Activated CD4-positive, alpha-beta T cell treated with anti-CD3 and anti-CD28 coated beads, Interleukin-2, amount 10 ng/mL, durations not matched to agents 7 days and 5 days (primary cell): ENCODE data around the gene ALPK1. TPM values are rescaled to one million over a fixed set of nuclear protein-coding genes. Genes with fewer than 3 reads are reported as not detected.
"Not testable (repeated sequence)": the region's sequence is repeated elsewhere in the genome, so short reads cannot be mapped to it uniquely, and the experiment has no call there.

Experiments
- CTCF ChIA-PET: fragments of 350-600 bp; sonication (Branson Sonifier 250); formaldehyde crosslinking; loops from one replicate; lab custom pipeline; 2021; ENCODE audit warnings: antibody characterized with exemption; lab: Charles Lee
- POLR2A ChIA-PET: fragments of 350-600 bp; sonication (Branson Sonifier 250); formaldehyde crosslinking; loops from one replicate; lab custom pipeline; 2021; ENCODE audit warnings: antibody characterized with exemption; lab: Charles Lee
- DNase-seq: peaks from one replicate; pipeline ENCODE4 v3.0.0-alpha.2; 2020
- H3K27ac Mint-ChIP-seq: one replicate; pipeline ENCODE4 v1.8.0; 2021; ENCODE audit warnings: mild to moderate bottlenecking, moderate library complexity, mixed read lengths
- H3K27me3 Mint-ChIP-seq: one replicate; pipeline ENCODE4 v1.8.0; 2021; ENCODE audit warnings: mixed read lengths
- H3K36me3 Mint-ChIP-seq: one replicate; pipeline ENCODE4 v1.8.0; 2021; ENCODE audit warnings: low read depth, mixed read lengths
- H3K4me1 Mint-ChIP-seq: one replicate; pipeline ENCODE4 v1.8.0; 2021; ENCODE audit warnings: mixed read lengths
- H3K4me3 Mint-ChIP-seq: one replicate; pipeline ENCODE4 v1.8.0; 2021; ENCODE audit warnings: mild to moderate bottlenecking, moderate library complexity, mixed read lengths
- H3K9me3 Mint-ChIP-seq: one replicate; pipeline ENCODE4 v1.8.0; 2021; ENCODE audit warnings: mixed read lengths
- total RNA-seq, 2 experiments: library from RNA; stranded (reverse); gene quantifications; one replicate each; pipeline ENCODE4 v1.2.3, GENCODE V29; 2021

ALPK1 gene
- total RNA-seq, 2 experiments from 2014 or later, result 17.3 to 18.3 TPM

DNA sequence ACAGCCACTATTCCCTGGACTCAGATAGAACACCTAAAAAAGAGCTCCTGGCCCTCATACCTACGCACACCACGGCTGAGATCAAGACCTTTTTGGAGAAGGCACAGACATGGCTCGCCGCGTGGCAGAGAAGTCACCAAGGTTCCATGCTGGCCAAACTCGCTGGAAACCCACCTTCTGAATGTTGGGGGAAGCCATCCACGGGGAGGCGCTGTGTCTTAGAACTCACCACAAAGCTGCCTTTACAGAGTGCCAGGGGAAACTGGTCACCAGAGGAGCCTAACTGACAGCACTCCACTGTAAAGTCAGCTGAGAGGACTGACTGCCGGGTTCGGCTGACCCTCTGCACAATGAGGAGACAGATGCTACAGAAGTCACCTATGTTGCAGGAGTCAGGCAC is 120.9 kb downstream of the ALPK1 start:
- CTCF ChIA-PET, result interaction anchor here (0.9 kb wide), 1 partner anchor 13 kb away, joined by 3 read pairs; no protein-coding TSS in a partner anchor
- H3K9me3 Mint-ChIP-seq, result peaks cover 2% of the 10 kb centered on the region
- peaks cover 17% of the 10 kb centered on the region for H3K36me3 Mint-ChIP-seq
- no peak for DNase-seq
- no peak overlapping the region for H3K4me3 Mint-ChIP-seq
- H3K27me3 Mint-ChIP-seq, result no peaks in the 10 kb centered on the region
- H3K4me1 Mint-ChIP-seq, result no peaks in the 10 kb centered on the region
- POLR2A ChIA-PET, result no interaction called here
- no peak overlapping the region for H3K27ac Mint-ChIP-seq

DNA sequence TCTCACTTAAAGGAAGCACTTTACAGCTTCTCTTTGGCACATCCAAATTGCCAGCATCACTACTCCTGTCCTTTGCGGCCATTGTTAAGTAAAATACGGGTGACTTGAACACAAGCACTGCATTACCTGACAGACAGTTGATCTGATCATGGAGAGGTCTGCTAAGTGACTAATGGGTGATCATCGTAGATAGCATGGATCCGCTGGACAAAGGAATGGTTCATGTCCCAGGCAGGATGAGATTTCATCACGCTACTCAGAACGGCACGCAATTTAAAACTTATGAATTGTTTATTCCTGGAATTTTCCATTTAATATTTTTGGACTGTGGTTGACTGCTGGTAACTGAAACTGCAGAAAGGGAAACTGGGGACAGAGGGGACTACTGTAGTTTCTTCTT is 124.7 kb downstream of the ALPK1 start:
- no peak overlapping the region for H3K4me3 Mint-ChIP-seq
- no peaks in the 10 kb centered on the region for H3K9me3 Mint-ChIP-seq
- H3K27ac Mint-ChIP-seq, result no peak overlapping the region
- no peaks in the 10 kb centered on the region for H3K4me1 Mint-ChIP-seq
- no peaks in the 10 kb centered on the region for H3K36me3 Mint-ChIP-seq
- ChIA-PET CTCF (no interaction called here), POLR2A (no interaction called here)
- no peak for DNase-seq
- no peaks in the 10 kb centered on the region for H3K27me3 Mint-ChIP-seq

DNA sequence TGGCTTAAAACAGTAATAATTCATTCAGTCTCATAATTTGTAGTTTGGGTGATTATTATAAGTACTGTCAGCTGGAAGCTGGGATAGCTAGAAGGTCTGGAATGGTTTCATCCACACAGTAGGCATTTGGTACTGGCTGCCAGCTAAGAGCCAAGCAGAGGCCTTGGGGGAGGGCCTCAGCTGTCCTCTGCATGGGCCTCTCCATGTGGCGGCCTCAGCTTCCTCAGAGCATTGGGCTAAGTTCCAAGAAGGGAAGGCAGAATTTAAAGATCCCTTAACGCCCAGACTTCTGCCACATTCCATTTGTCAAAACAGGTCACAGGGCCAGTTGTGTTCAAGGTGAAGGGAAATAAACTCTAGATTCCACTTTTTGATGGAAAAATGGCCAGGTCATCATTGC is 125.5 kb downstream of the ALPK1 start:
- no peak overlapping the region for H3K4me3 Mint-ChIP-seq
- H3K27ac Mint-ChIP-seq, result no peak overlapping the region
- no peaks in the 10 kb centered on the region for H3K4me1 Mint-ChIP-seq
- CTCF ChIA-PET, result no interaction called here
- POLR2A ChIA-PET, result no interaction called here
- H3K27me3 Mint-ChIP-seq, result no peaks in the 10 kb centered on the region
- H3K9me3 Mint-ChIP-seq, result no peaks in the 10 kb centered on the region
- no peak for DNase-seq
- H3K36me3 Mint-ChIP-seq, result no peaks in the 10 kb centered on the region

DNA sequence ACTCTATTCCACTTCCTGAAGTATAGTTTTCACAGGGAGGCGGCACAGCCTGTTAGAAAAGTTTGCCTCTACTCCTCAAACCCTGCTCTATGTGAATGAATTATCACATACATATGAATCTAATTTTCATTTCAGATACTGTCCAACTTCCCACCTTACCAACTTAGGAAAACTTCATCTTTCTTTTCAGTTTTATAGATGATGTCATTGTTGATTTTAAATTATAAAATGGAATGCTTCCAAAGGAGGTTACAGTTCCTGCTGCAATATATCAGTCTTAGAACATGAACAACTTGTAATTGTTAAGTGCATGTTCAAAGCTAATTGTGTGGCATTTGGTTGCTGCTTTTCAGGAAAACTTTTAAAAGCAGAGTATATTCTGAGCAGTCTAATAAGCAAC is 126.4 kb downstream of the ALPK1 start:
- H3K4me1 Mint-ChIP-seq, result no peaks in the 10 kb centered on the region
- no peak overlapping the region for H3K27ac Mint-ChIP-seq
- no peaks in the 10 kb centered on the region for H3K27me3 Mint-ChIP-seq
- H3K9me3 Mint-ChIP-seq, result no peaks in the 10 kb centered on the region
- no peak overlapping the region for H3K4me3 Mint-ChIP-seq
- DNase-seq, result no peak
- ChIA-PET POLR2A (no interaction called here), CTCF (no interaction called here)
- H3K36me3 Mint-ChIP-seq, result no peaks in the 10 kb centered on the region

DNA sequence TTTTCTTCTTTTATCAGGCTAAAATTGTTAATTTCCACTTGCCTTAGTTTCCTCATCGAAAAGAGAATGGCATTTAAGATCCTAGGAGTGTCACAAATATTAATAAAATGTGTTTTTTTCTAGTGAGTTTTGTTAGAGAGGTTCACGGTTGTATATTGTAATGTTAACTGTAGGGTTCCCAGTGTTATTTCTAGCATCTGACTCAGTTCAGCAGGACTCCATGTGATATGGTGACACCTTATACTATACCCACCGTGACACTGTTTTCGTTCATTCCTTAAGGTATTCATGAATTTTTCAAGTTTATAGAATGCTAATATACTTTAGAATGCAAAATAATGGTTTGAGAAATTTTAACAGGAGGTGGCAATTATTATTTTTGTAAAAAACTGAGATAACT is 128.7 kb downstream of the ALPK1 start:
- H3K4me1 Mint-ChIP-seq, result no peaks in the 10 kb centered on the region
- CTCF ChIA-PET, result no interaction called here
- no peaks in the 10 kb centered on the region for H3K27me3 Mint-ChIP-seq
- DNase-seq, result no peak
- H3K9me3 Mint-ChIP-seq, result no peaks in the 10 kb centered on the region
- POLR2A ChIA-PET, result no interaction called here
- peaks cover 12% of the 10 kb centered on the region for H3K36me3 Mint-ChIP-seq
- no peak overlapping the region for H3K4me3 Mint-ChIP-seq
- H3K27ac Mint-ChIP-seq, result no peak overlapping the region

DNA sequence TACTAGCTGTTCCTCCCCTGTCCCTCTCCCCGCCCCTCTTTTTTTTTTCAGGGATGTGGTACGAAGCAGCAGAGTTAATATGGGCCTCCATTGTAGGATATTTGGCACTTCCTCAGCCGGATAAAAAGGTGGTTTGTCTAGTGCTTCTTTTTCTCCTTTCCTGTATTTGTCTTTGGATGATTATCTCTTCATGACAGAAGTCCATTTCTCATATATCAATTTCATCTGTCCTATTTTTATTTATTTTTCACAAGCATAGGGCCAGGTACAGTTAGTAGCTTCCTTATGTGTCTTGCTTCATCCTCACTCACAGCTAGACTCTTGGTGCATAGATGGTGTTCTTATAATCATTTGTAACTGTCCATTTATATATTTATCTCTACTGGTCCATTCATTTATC is 129.2 kb downstream of the ALPK1 start:
- no peaks in the 10 kb centered on the region for H3K27me3 Mint-ChIP-seq
- ChIA-PET CTCF (no interaction called here), POLR2A (no interaction called here)
- DNase-seq, result no peak
- H3K4me1 Mint-ChIP-seq, result no peaks in the 10 kb centered on the region
- peaks cover 14% of the 10 kb centered on the region for H3K36me3 Mint-ChIP-seq
- H3K27ac Mint-ChIP-seq, result no peak overlapping the region
- no peak overlapping the region for H3K4me3 Mint-ChIP-seq
- no peaks in the 10 kb centered on the region for H3K9me3 Mint-ChIP-seq

DNA sequence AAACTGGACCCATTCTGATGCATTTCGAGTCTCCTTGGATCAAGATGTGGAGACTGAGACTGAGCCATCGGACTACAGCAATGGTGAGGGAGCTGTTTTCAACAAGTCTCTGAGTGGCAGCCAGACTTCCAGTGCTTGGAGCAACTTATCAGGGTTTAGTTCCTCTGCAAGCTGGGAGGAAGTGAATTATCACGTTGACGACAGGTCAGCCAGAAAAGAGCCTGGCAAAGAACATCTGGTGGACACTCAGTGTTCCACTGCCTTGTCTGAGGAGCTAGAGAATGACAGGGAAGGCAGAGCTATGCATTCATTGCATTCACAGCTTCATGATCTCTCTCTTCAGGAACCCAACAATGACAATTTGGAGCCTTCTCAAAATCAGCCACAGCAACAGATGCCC is 134.0 kb downstream of the ALPK1 start:
- Mint-ChIP-seq H3K4me3 (no peak overlapping the region), H3K9me3 (no peaks in the 10 kb centered on the region), H3K4me1 (no peaks in the 10 kb centered on the region), H3K27ac (peak overlapping the region; percentile 38), H3K27me3 (no peaks in the 10 kb centered on the region), H3K36me3 (peaks cover 14% of the 10 kb centered on the region)
- ChIA-PET CTCF (interaction anchor here (0.5 to 1.1 kb wide), 2 partner anchors 12 to 15 kb away, joined by 3 read pairs; no protein-coding TSS in a partner anchor), POLR2A (interaction anchor here (0.6 kb wide), 1 partner anchor 355 kb away, joined by 3 read pairs; no protein-coding TSS in a partner anchor)
- no peak for DNase-seq

DNA sequence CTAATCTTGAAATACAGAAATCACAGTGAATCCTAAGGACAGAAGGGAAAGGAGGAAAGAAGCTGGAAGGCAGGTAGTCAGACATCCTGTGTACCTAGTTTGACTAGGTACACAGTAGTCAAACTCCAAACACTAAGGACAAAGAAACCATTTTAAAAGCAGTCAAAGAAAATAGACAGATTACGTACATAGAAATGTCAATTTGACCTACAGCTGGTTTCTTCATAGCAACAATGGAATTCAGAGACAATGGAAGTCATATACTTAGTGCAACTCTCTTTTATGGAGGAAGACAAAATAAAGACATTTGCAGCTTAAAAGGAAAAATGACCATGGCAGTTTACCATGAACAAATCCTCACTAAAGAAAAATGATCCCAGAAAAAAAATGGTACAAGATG is 139.8 kb downstream of the ALPK1 start:
- Mint-ChIP-seq H3K27me3 (no peaks in the 10 kb centered on the region), H3K9me3 (no peaks in the 10 kb centered on the region), H3K36me3 (peaks cover 29% of the 10 kb centered on the region), H3K4me3 (no peak overlapping the region), H3K27ac (no peak overlapping the region), H3K4me1 (no peaks in the 10 kb centered on the region)
- ChIA-PET CTCF (no interaction called here), POLR2A (no interaction called here)
- DNase-seq, result no peak

DNA sequence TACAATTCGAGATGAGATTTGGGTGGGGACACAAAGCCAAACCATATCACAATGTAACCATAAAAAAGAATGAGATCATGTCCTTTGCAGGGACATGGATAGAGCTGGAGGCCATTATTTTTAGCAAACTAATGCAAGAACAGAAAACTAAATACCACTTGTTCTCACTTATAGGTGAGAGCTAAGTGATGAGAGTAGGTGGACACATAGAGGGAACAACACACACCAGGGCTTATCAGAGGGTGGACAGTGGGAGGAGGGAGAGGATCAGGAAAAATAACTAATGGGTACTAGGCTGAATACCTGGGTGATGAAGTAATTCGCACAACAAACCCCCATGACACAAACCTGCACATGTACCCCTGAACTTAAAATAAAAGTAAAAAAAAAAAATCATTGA is 145.1 kb downstream of the ALPK1 start:
- CTCF ChIA-PET, H3K4me1 Mint-ChIP-seq, H3K27ac Mint-ChIP-seq, H3K4me3 Mint-ChIP-seq, H3K27me3 Mint-ChIP-seq, POLR2A ChIA-PET, DNase-seq, H3K9me3 Mint-ChIP-seq: not testable (repeated sequence)
- peaks cover 36% of the 10 kb centered on the region for H3K36me3 Mint-ChIP-seq

DNA sequence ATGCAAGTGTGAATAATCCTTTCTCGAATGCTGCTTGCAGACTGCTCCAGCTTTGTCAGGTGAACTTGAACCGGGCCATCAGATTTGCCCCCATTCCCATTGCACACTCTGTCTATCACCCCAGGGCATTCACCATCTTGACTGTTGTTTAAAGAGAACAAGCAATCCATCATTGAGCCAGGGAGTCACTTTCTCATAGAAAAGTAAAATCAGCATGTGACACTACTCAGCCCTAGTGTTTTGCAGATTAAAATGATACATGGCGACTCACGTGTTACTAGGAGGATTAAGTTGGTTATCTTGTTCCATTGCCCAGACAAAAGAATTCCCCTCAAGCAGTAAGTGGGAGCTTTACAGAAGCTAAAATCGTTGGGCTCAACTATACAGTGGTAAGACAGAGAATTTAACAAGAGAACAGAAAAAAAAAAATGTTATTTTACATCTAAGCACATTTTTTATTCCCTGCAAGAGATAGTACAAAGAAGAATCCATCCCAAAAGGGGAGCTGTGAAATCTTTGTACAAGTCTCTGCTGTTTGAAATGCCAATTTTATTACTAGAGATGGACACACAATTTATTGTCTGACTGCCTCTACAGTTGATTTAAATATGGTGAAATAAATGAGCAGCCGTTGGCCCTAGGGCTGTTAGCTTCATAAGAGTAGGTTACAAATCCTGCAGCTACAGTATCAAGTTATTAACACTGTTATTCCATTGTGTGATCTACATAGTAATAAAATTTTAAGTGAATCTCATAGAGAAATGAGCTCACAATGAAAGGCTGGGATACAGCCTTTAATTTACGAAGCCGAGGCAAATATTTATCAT is 151.3 kb downstream of the ALPK1 start:
- H3K9me3 Mint-ChIP-seq, result peaks cover 7% of the 10 kb centered on the region
- no peaks in the 10 kb centered on the region for H3K27me3 Mint-ChIP-seq
- H3K4me3 Mint-ChIP-seq, result no peak overlapping the region
- H3K36me3 Mint-ChIP-seq, result peaks cover 4% of the 10 kb centered on the region
- CTCF ChIA-PET, result no interaction called here
- no peak overlapping the region for H3K27ac Mint-ChIP-seq
- H3K4me1 Mint-ChIP-seq, result no peaks in the 10 kb centered on the region
- POLR2A ChIA-PET, result no interaction called here
- no peak for DNase-seq

DNA sequence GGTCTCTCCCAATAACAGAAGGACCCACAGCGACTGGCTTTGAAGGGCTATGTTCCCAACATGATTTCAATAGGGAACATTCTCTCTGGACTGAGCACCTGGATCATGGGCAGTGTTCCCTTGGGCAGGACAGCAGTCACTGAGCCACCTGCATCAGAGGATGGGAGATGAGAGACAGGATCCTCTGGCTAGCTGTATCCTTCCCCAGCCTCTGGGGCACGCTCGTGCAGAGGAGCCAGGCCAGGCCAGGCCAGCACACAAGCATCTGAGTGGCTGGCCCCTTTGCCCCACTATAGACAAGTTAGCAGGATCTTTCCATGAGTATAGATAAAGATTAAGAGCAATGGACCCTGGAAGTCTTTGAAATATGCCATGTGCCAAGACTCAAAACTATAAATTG is 152.5 kb downstream of the ALPK1 start:
- ChIA-PET CTCF (no interaction called here), POLR2A (no interaction called here)
- Mint-ChIP-seq H3K36me3 (peaks cover 4% of the 10 kb centered on the region), H3K4me3 (no peak overlapping the region), H3K4me1 (no peaks in the 10 kb centered on the region), H3K27me3 (no peaks in the 10 kb centered on the region), H3K9me3 (peaks cover 7% of the 10 kb centered on the region), H3K27ac (no peak overlapping the region)
- DNase-seq, result no peak

DNA sequence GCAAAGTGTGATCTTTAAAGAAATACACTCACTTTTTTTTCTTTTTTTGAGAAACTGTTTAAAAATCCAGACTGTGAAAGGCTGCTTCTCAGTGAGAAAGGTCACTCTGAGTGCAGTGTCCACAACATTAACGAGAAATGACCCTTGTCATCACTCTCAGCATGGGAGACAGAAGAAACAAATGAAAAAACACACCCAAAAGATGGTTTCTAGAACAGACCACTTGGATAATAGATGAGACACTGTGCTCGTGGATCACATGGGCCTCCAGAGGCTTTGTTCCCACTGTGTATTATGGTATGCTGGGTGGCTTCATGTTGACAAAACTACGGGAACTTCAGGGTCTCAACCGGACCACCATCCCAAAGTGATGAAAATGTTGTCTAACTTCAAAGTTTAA is 153.9 kb downstream of the ALPK1 start:
- Mint-ChIP-seq H3K27ac (no peak overlapping the region), H3K9me3 (peaks cover 4% of the 10 kb centered on the region), H3K27me3 (no peaks in the 10 kb centered on the region), H3K4me1 (no peaks in the 10 kb centered on the region), H3K4me3 (no peak overlapping the region), H3K36me3 (no peaks in the 10 kb centered on the region)
- POLR2A ChIA-PET, result no interaction called here
- DNase-seq, result no peak
- CTCF ChIA-PET, result no interaction called here

DNA sequence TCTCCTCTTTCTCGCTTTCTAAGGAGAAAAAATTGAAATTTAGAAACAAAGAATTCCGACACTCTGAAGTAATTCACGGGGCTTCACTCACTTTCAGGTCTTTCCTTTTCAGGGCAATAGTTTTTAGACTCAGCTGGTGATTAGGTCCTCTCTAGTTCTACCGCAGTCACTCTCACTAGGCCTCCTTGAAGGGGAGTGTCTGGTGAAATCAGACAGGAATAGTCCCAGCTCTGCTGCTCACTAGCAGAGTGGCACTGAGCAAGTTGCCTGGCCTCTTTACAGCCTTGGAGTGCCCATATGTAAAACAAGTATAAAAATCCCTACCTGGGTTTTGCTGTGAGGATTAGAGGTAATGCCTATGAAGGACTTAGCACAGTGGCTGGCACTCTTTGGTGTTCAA is 154.7 kb downstream of the ALPK1 start:
- H3K4me1 Mint-ChIP-seq, result no peaks in the 10 kb centered on the region
- no peak overlapping the region for H3K27ac Mint-ChIP-seq
- no peak overlapping the region for H3K4me3 Mint-ChIP-seq
- H3K9me3 Mint-ChIP-seq, result peaks cover 5% of the 10 kb centered on the region
- no peaks in the 10 kb centered on the region for H3K27me3 Mint-ChIP-seq
- CTCF ChIA-PET, result no interaction called here
- POLR2A ChIA-PET, result no interaction called here
- DNase-seq, result no peak
- no peaks in the 10 kb centered on the region for H3K36me3 Mint-ChIP-seq

DNA sequence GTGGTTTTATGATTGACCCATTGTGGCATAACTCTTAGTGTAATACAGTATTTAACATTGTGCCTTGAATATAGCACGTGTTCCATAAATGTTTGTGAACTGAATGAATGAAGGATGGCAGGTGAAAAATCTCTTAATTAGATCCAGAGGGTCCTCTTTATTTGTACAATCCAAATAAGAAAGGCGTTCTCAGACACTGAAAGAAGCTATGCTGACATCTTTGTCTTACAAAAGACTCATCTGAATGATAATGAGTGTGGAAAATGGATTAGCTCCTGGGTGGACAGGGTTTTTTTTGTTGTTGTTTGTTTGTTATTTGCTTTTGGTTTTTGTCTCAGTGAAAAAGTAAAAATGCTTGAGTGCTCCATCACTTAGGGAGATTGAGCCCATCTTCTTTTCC is 156.2 kb downstream of the ALPK1 start:
- H3K27me3 Mint-ChIP-seq, result no peaks in the 10 kb centered on the region
- no peak overlapping the region for H3K4me3 Mint-ChIP-seq
- peaks cover 1% of the 10 kb centered on the region for H3K36me3 Mint-ChIP-seq
- ChIA-PET CTCF (no interaction called here), POLR2A (no interaction called here)
- H3K9me3 Mint-ChIP-seq, result peaks cover 5% of the 10 kb centered on the region
- no peaks in the 10 kb centered on the region for H3K4me1 Mint-ChIP-seq
- H3K27ac Mint-ChIP-seq, result no peak overlapping the region
- no peak for DNase-seq
